ENCODE results near the gene PPP1R11. TPM values are rescaled to one million over a fixed set of nuclear protein-coding genes. Genes with fewer than 3 reads are reported as not detected.

Gene PPP1R11
- total RNA-seq, 1 donor from 2014 or later, result 48.4 TPM

GRCh38 chr6:30091577-30092381 is 24.8 kb downstream of the PPP1R11 start:
- H3K4me1 Mint-ChIP-seq (ENCODE audit: low read depth), result peaks cover 2% of the 10 kb centered on the region
- no peaks in the 10 kb centered on the region for H3K9me3 Mint-ChIP-seq (ENCODE audit: low read depth)
- H3K4me3 Mint-ChIP-seq (ENCODE audit: low read depth), result no peak overlapping the region
- H3K36me3 Mint-ChIP-seq (ENCODE audit: insufficient read depth), result no peaks in the 10 kb centered on the region
- TF ChIP-seq CTCF (IDR thresholded peaks at IDR 0.05; ENCODE audit: unreplicated experiment), result no peak
- DNase-seq (ENCODE audit: low spot score, unreplicated experiment), result no peak
- peaks cover 61% of the 10 kb centered on the region for H3K27me3 Mint-ChIP-seq
- H3K27ac Mint-ChIP-seq, result no peak overlapping the region

- H3K36me3 Mint-ChIP-seq (ENCODE audit: insufficient read depth), result no peaks in the 10 kb centered on the region
- H3K4me1 Mint-ChIP-seq (ENCODE audit: low read depth), result peaks cover 2% of the 10 kb centered on the region
- DNase-seq (ENCODE audit: low spot score, unreplicated experiment), result no peak
- H3K9me3 Mint-ChIP-seq (ENCODE audit: low read depth), result no peaks in the 10 kb centered on the region
- peaks cover 65% of the 10 kb centered on the region for H3K27me3 Mint-ChIP-seq
- no peak for TF ChIP-seq CTCF (IDR thresholded peaks at IDR 0.05; ENCODE audit: unreplicated experiment)
- H3K27ac Mint-ChIP-seq, result no peak overlapping the region
- H3K4me3 Mint-ChIP-seq (ENCODE audit: low read depth), result no peak overlapping the region
These were observed 26.0 kb downstream of the PPP1R11 start for GRCh38 chr6:30092852-30093543.

- H3K4me3 Mint-ChIP-seq (ENCODE audit: low read depth), result no peak overlapping the region
- peaks cover 73% of the 10 kb centered on the region for H3K27me3 Mint-ChIP-seq
- no peaks in the 10 kb centered on the region for H3K9me3 Mint-ChIP-seq (ENCODE audit: low read depth)
- H3K4me1 Mint-ChIP-seq (ENCODE audit: low read depth), result peaks cover 2% of the 10 kb centered on the region
- no peaks in the 10 kb centered on the region for H3K36me3 Mint-ChIP-seq (ENCODE audit: insufficient read depth)
- TF ChIP-seq CTCF (IDR thresholded peaks at IDR 0.05; ENCODE audit: unreplicated experiment), result no peak
- no peak overlapping the region for H3K27ac Mint-ChIP-seq
- no peak for DNase-seq (ENCODE audit: low spot score, unreplicated experiment)
These were observed 27.1 kb downstream of the PPP1R11 start for GRCh38 chr6:30093951-30094661.

- H3K27ac Mint-ChIP-seq, result no peak overlapping the region
- TF ChIP-seq CTCF (IDR thresholded peaks at IDR 0.05; ENCODE audit: unreplicated experiment), result no peak
- DNase-seq (ENCODE audit: low spot score, unreplicated experiment), result no peak
- peaks cover 8% of the 10 kb centered on the region for H3K4me1 Mint-ChIP-seq (ENCODE audit: low read depth)
- no peaks in the 10 kb centered on the region for H3K36me3 Mint-ChIP-seq (ENCODE audit: insufficient read depth)
- no peak overlapping the region for H3K4me3 Mint-ChIP-seq (ENCODE audit: low read depth)
- H3K27me3 Mint-ChIP-seq, result peaks cover 76% of the 10 kb centered on the region
- no peaks in the 10 kb centered on the region for H3K9me3 Mint-ChIP-seq (ENCODE audit: low read depth)
These were observed 29.8 kb downstream of the PPP1R11 start for GRCh38 chr6:30096829-30097228.

All from progenitor cell of endocrine pancreas (in vitro differentiated cells).